GM12801 (cell line): ENCODE data around the gene PHF21B.

ENCODE experiments used
- CTCF ChIP-seq: IDR thresholded peaks from one replicate; pipeline ENCODE4 v1.5.1; 2011; ENCODE audit warnings: control low read depth; ENCODE audit not compliant: insufficient read length; ENCODE audit errors: extremely low read depth

Gene PHF21B

DNA sequence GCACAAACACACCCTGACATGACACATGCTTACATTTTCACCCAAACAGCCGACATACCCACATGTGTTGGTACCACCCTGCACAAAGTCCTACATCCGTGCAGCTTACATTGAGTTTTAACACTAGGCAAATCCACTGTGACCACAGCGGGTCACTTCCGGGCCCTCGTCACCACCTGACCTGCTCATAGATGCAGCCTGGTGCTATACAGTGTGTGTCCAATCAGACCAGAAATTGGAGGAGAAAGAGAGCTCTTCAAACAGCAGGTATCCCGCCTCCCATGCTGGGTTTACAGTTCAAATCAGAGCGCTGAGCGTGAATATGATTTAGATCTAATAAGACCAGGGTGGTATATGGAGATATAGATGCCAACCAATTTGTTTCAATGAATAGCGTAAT, 35.4 kb downstream of the PHF21B start:
- no peak for TF ChIP-seq CTCF

GRCh38 chr22:44973829-44974228, 36.0 kb downstream of the PHF21B start:
- no peak for TF ChIP-seq CTCF

DNA sequence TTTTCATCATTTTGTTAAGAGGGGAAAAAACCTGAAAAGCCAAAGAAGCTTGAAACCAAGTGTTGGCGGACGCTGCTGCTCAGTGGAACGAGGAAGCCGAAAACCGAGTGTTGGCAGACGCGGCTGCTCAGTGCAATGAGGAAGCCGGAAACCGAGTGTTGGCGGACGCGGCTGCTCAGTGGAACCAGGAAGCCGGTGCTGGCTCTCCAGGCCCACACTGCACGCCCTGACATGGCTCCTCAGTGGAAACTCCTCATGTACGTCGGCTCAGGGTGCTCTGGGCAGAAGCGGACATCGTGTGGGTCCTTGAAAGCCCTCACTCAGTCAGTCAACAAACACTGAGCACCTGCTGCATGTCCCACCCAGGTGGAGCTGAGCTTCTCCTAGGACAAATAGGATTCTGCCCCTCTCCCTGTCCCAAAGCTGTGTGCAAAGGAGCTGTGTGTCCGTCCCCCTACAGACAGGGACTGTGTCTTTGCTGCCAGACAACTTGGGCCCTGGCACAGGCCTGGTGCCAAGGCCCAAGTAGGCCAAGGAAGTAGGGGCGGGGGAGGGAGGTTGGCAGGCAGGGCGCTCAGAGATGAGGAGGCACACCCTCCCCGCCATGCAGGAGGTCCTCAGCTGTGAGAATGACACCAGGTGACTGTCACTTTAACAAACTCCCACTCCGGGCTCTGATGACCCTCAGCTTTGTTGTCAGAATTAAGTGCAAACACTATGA, 37.3 kb downstream of the PHF21B start:
- TF ChIP-seq CTCF = no peak

- no peak for TF ChIP-seq CTCF
Observed at GRCh38 chr22:44971651-44972362, 38.0 kb downstream of the PHF21B start.

DNA sequence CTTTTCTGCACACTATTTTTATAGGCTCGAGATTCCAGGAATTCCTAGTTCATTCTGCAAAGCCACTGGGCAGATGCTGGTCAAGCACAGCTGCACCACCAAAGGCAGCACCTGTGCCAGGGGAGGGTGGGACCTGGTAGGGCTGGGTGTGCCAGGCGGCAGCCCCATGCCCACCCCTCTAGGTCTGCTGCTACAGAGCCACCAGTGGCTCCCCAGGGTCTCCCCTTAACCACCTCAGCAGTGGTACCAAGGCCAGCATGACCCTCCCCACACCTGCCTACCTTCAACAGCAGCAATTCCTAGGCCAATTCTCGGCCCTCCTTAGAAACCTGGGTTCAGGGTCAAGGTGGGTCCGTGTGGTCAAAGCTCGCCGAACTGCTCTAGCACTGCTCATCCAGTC, 39.5 kb downstream of the PHF21B start:
- TF ChIP-seq CTCF = no peak

GRCh38 chr22:44969817-44970216, 40.0 kb downstream of the PHF21B start:
- no peak for TF ChIP-seq CTCF

- TF ChIP-seq CTCF = no peak
Observed at GRCh38 chr22:44968736-44969135, 41.1 kb downstream of the PHF21B start.
